Fibroblast of skin of abdomen (primary cell): Measurements from ENCODE around the gene PKNOX2.

ENCODE experiments used
- DNase-seq: peaks from one replicate; pipeline ENCODE4 v3.0.0-alpha.2; 2013

PKNOX2 gene

GRCh38 chr11:125418396-125418795 lies 253.8 kb downstream of the PKNOX2 start:
- no peak for DNase-seq

- no peak for DNase-seq
Measured at GRCh38 chr11:125422681-125423080, 258.1 kb downstream of the PKNOX2 start.

GRCh38 chr11:125423247-125423849 lies 258.8 kb downstream of the PKNOX2 start:
- no peak for DNase-seq

DNA sequence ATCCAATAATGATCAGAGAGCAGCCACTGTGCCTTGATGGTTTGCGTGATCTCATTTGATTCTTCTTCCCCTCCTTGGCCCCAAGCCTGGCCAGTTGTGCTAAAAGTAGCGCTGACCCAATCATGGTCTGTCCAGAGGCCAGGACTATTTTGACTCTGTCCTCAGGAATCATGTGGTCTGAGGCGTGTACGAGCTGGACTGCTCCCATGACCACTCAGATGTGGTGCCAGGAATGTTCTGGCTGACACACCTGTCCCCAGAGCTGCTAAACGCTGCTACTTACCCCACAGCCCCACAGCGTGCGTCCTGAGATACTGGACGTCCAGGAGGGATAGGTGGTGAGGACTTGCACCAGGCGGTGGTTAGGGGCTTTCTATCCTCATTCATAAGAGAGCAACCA lies 261.1 kb downstream of the PKNOX2 start:
- DNase-seq: no peak

DNA sequence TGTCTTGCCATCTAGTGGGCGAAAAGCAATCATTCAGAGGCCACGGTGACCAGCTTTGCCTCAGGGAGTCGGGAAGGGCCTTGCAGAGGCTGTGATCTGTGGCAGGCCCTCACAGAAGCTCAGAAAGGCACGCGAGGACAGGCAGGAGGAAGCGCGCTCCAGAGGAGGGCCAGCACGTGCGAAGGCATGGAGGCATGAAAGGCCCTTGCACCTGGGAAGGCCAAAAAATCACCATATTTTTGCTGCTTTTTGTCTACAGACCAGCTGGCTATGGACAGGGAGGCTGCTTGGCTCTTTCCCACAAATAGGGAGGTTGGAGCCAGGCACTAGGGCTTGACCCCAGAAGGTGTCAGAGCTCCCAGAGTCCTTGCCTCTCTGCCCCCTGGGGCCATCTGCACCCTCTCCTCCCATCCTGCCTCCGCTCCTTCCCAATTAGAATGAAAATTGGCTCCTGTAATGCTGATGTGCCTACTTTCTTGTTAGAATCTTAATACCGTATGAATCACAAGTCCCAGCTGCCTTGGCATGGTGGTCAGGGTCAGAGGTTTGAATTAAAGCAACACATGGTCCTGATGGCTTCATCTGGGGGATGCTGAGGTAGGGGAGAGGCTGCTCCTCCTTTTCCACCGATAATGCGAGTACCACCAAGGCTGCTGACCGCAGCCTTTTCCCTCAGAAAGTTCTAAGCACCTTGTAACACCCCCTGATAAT lies 262.4 kb downstream of the PKNOX2 start:
- no peak for DNase-seq

DNA sequence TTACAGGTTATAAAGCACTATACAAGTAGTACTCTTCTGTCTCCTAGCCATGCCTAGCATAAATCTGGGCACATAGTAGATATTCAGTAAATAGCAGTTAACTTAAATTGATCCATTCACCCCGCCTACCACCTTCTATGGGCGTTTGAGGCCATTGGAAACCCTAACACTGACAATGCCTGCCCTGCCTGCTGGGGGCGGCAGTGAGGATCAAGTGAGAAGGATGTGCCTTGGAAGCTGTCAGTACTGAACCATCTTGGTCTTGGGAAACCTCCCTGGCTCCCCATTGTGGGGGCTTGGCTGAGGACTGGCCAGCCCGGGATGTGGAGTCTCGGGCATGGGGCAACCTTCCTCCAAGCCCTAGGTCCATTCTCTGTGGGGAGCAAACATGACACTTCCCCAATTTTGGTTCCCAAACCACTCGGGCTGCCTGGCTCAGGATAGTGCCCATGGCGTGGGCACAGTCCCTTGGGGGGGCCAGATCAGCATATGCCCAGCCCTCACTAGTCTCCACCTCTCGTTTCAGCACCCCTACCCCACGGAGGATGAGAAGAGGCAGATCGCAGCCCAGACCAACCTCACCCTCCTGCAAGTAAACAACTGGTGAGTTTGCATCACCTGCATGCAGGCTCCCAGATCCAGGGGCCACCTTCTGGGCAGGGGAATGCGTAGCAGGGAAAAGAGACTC lies 264.1 kb downstream of the PKNOX2 start:
- DNase-seq: no peak

DNA sequence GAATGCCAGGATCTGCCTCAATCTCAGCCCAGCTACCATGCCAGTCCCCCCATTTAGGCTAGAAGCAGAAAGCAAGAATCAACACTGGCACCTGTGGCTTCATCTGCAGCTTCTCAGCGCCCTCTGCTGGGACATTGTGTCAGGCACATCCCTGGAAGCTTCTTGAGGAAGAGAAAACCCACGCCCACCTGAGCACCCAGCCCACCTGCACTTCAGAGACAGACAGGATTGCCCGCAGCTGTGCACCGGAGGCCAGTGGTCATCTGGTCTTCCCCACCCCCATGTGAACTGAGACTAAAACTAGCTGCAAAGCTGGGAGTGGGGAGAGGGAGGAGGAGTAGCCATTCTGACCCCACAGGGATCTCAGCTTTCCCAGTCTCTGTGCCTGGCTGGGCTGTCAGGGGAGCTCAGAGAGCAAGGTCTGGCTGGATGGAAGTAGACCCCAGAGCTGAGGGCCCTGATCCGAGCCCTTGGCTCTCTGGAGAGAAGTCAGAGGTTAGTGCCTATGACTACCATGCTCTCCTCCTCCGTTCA lies 264.7 kb downstream of the PKNOX2 start:
- DNase-seq: peak; percentile 33

DNA sequence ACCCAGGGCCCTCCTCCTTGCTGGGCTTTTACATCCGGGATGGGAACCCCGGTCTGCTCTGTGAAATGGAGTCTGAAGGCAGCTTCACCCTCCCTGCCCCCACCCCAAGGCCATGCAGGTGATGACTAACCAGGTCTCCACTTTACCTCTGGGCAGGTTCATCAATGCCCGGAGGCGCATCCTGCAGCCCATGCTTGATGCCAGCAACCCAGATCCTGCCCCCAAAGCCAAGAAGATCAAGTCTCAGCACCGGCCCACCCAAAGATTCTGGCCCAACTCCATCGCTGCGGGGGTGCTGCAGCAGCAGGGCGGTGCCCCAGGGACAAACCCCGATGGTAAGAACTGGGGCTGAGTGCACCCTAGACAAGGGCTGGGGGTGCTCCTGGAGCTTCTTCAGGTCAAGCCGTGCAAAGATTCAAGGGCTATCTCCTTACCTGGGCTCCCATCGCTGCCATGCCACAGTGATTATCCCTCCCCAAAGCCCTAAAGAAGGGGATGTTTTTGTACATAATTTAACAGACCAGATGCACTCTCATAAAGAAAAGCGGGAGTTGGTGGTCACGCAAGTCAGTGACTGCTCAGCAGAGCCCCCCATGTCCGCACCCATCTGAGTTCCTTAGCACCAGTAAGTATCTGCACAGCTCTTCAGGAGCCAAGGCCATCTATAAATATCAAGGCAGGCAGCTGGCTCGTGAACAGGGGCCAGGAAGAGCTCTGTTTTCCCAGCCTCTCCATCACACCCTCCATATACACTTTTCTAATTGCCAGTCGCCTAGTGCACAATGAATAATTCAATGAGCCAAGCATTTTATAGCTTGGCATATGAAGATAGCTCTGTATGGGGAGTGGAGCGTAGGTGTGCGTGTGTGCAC lies 265.5 kb downstream of the PKNOX2 start:
- DNase-seq: no peak

DNA sequence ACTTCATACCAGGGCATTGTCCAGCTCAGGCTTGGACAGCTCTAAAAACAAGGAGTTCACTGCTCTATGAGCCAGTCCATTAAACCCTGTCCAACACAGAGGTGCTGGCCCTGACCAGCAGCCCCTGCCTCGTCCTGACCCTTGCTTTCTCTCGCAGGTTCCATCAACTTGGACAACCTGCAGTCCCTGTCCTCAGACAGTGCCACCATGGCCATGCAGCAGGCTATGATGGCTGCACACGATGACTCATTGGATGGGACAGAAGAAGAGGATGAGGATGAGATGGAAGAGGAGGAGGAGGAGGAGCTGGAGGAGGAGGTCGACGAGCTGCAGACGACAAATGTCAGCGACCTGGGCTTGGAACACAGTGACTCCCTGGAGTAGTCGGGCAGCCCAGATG lies 266.5 kb downstream of the PKNOX2 start:
- no peak for DNase-seq

GRCh38 chr11:125431481-125431880 lies 266.9 kb downstream of the PKNOX2 start:
- DNase-seq: no peak

DNA sequence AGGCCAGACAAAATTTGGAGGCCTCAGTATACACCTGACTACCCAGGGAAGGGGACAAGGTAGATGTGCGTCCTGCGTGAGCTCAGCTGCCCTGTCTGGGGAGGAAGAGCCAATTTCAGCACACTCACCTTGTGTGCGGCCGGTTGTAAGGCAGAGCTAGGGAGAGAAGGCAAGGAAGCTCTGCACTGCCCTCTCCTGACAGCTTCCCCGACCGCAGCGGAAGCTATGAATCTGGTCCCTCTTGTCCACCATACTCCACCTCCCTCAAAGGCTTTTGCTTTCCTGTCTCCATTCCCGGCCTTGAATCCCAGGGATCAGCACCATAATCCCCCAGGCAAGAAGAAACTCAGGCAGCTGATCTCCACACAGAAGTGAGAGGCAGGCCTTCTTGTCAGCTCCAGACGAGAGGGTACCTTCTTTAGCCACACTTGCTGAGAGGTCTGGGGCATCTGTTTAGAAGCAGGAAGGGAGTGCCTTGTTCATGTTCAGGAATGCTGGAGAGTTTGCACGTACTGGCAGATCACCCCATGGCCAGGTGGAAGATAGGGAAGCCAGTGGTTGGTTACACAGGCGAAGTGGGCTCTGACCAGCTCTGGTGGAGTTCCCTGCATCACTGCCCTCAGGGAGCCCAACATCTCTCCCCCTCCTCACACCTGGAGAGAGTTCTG lies 269.0 kb downstream of the PKNOX2 start:
- peak; percentile 45 for DNase-seq

DNA sequence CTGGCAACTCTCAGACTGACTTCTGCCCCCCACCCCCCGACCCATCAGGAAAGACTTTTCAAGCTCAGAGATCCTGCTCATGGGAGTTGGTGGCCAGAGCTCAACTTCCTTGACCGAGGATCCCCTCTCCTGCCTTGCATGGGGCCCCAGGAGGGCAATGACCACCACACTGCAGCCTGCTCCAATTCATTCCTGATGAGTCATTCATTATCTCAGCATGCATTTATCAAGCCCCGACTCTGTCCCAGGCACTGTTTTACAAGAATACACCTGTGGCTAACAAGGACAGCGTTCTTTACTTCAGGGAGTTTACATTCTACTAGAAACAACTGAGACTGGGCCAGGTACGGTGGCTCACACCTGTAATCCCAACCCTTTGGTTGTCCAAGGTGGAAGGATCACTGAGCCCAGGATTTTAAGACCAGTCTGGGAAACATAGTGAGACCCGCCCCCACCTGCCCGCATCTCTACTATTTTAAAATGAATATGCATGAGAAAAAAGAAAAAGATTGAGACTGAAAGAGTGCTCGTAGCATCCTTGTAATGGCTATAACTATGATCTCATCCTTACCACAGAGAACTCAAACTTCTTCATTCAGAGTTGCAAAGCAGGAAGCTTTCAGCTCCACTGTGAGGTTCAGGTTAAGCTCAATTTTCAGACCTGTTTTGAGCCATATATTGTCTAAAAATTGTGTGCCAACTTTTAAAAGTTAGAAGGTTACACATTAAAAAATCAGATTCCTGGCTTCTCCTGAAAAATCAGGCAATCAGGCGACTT lies 271.1 kb downstream of the PKNOX2 start:
- no peak for DNase-seq

GRCh38 chr11:125441648-125442410 lies 277.3 kb downstream of the PKNOX2 start:
- DNase-seq: no peak

DNA sequence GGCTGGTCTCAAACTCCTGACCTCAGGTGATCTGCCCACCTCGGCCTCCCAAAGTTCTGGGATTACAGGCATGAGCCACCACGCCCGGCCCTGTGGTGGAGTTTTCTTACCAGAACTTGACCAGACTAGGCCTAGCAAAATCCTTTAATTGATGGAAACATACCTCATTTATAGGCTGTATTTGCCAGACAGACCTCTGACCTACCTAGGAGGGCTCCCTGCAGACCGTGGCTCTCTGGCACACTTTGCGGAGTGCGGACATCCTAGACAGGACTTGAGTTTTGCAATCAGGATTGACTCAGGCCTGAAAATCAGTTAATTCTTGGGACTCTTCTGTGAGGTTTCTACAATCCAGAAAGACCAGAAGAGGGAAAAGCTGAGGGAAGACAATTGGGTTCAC lies 278.4 kb downstream of the PKNOX2 start:
- no peak for DNase-seq

DNA sequence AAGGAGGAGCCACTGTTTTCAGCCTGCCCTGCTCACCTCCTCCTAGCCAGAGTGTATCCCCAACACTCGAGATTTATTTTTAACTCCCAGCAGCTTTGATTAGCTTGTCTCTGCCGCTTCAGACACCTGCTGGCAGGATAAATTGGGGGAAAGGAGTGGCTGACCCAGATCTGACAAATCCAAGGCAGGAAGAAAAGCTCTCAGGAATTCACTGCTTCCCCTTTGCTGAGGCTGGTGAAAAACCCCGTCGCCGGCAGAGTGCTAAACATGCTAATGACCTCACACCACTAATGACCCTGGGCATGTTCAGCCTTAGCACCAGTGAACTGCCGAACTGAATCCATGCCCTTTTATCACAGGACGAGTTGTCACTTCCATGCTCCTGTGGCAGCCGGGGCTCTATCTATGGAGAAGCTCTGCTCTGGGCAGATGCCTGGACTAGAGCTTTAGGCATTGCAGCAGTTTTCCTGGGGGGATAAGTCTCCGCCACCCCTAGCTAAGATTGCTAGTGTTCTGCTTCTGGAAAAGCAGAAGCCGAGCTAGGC lies 279.3 kb downstream of the PKNOX2 start:
- no peak for DNase-seq

DNA sequence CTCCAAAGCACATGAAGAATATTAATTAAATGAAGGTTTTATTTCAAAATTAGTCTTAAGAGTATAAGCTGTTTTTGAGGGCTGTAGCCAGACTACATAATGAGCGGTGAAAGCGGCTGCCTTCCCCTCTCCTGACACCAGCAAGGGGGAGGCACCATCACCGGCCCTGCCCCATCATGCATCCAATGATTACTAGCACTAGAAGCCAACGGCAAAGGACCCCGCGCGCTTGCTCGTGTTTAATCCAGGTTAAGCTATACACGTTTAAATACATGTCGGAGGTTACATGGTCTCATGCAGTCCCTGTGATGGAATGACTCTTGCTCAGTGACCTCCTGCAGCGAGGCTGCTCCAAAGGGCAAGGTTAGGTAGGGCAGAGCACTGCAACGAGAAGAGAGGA lies 281.2 kb downstream of the PKNOX2 start:
- no peak for DNase-seq

- DNase-seq: no peak
Measured at GRCh38 chr11:125446279-125446678, 281.7 kb downstream of the PKNOX2 start.

- no peak for DNase-seq
Measured at GRCh38 chr11:125447721-125448120, 283.2 kb downstream of the PKNOX2 start.

GRCh38 chr11:125448136-125448535 lies 283.6 kb downstream of the PKNOX2 start:
- no peak for DNase-seq

- no peak for DNase-seq
Measured at GRCh38 chr11:125449565-125449964, 285.0 kb downstream of the PKNOX2 start.
